ES-I3 (cell line): Measurements from ENCODE around the gene LRMDA.

Source experiments
- H3K36me3 ChIP-seq: 2 replicates; pipeline ENCODE4 v1.6.1; 2013; ENCODE audit warnings: mild to moderate bottlenecking, low read length, control low read depth, moderate library complexity; ENCODE audit not compliant: insufficient read depth
- H3K4me1 ChIP-seq: 2 replicates; pipeline ENCODE4 v1.6.1; 2013; ENCODE audit warnings: mild to moderate bottlenecking, control low read depth, low read length; ENCODE audit not compliant: insufficient read depth
- H3K9ac ChIP-seq: 2 replicates; pipeline ENCODE4 v1.6.1; 2013; ENCODE audit warnings: low read depth, mild to moderate bottlenecking, low read length, moderate library complexity
- H3K9me3 ChIP-seq: 2 replicates; pipeline ENCODE4 v1.6.1; 2013; ENCODE audit warnings: mild to moderate bottlenecking, low read length, moderate library complexity; ENCODE audit not compliant: control insufficient read depth, insufficient read depth

LRMDA gene

GRCh38 chr10:75836064-75836463 lies 404.6 kb downstream of the LRMDA start:
- no peak overlapping the region for H3K9ac ChIP-seq
- H3K9me3 ChIP-seq = no peaks in the 10 kb centered on the region
- no peaks in the 10 kb centered on the region for H3K4me1 ChIP-seq
- no peaks in the 10 kb centered on the region for H3K36me3 ChIP-seq

GRCh38 chr10:75838486-75838885 lies 407.1 kb downstream of the LRMDA start:
- no peaks in the 10 kb centered on the region for H3K9me3 ChIP-seq
- no peak overlapping the region; the same call in 1 of the 2 replicates for H3K9ac ChIP-seq
- no peaks in the 10 kb centered on the region for H3K4me1 ChIP-seq
- no peaks in the 10 kb centered on the region for H3K36me3 ChIP-seq

GRCh38 chr10:75839020-75839419 lies 407.6 kb downstream of the LRMDA start:
- no peaks in the 10 kb centered on the region for H3K4me1 ChIP-seq
- no peak overlapping the region for H3K9ac ChIP-seq
- no peaks in the 10 kb centered on the region for H3K9me3 ChIP-seq
- no peaks in the 10 kb centered on the region for H3K36me3 ChIP-seq

- peaks cover 9% of the 10 kb centered on the region for H3K4me1 ChIP-seq
- H3K9me3 ChIP-seq = no peaks in the 10 kb centered on the region
- H3K36me3 ChIP-seq = no peaks in the 10 kb centered on the region
- H3K9ac ChIP-seq = no peak overlapping the region
Measured at GRCh38 chr10:75841266-75841665, 409.8 kb downstream of the LRMDA start.

- Histone ChIP-seq H3K4me1 (peaks cover 9% of the 10 kb centered on the region), H3K9ac (no peak overlapping the region), H3K9me3 (no peaks in the 10 kb centered on the region), H3K36me3 (no peaks in the 10 kb centered on the region)
Measured at GRCh38 chr10:75845176-75845947, 413.9 kb downstream of the LRMDA start.

- H3K4me1 ChIP-seq = peaks cover 9% of the 10 kb centered on the region
- H3K36me3 ChIP-seq = no peaks in the 10 kb centered on the region
- no peak overlapping the region for H3K9ac ChIP-seq
- no peaks in the 10 kb centered on the region for H3K9me3 ChIP-seq
Measured at GRCh38 chr10:75847477-75847876, 416.1 kb downstream of the LRMDA start.

GRCh38 chr10:75851580-75852345 lies 420.3 kb downstream of the LRMDA start:
- H3K36me3 ChIP-seq = no peaks in the 10 kb centered on the region
- no peak overlapping the region for H3K9ac ChIP-seq
- no peaks in the 10 kb centered on the region for H3K4me1 ChIP-seq
- H3K9me3 ChIP-seq = no peaks in the 10 kb centered on the region

GRCh38 chr10:75852851-75853484 lies 421.5 kb downstream of the LRMDA start:
- no peaks in the 10 kb centered on the region for H3K9me3 ChIP-seq
- H3K9ac ChIP-seq = no peak overlapping the region

GRCh38 chr10:75857269-75857846 lies 425.9 kb downstream of the LRMDA start:
- no peak overlapping the region for H3K9ac ChIP-seq
- no peaks in the 10 kb centered on the region for H3K36me3 ChIP-seq

More at GRCh38 chr10:75852851-75853484, 421.5 kb downstream of the LRMDA start:
- peaks cover 10% of the 10 kb centered on the region for H3K4me1 ChIP-seq
- no peaks in the 10 kb centered on the region for H3K36me3 ChIP-seq

GRCh38 chr10:75857896-75858295 lies 426.5 kb downstream of the LRMDA start:
- peaks cover 15% of the 10 kb centered on the region for H3K4me1 ChIP-seq
- H3K36me3 ChIP-seq = no peaks in the 10 kb centered on the region
- no peaks in the 10 kb centered on the region for H3K9me3 ChIP-seq
- no peak overlapping the region for H3K9ac ChIP-seq

More at GRCh38 chr10:75857269-75857846, 425.9 kb downstream of the LRMDA start:
- H3K9me3 ChIP-seq = no peaks in the 10 kb centered on the region
- peaks cover 15% of the 10 kb centered on the region for H3K4me1 ChIP-seq

GRCh38 chr10:75858339-75858738 lies 426.9 kb downstream of the LRMDA start:
- Histone ChIP-seq H3K9ac (no peak overlapping the region), H3K9me3 (no peaks in the 10 kb centered on the region), H3K4me1 (peaks cover 15% of the 10 kb centered on the region)

GRCh38 chr10:75859141-75859540 lies 427.7 kb downstream of the LRMDA start:
- no peak overlapping the region for H3K9ac ChIP-seq
- no peaks in the 10 kb centered on the region for H3K36me3 ChIP-seq
- H3K4me1 ChIP-seq = peaks cover 15% of the 10 kb centered on the region
- no peaks in the 10 kb centered on the region for H3K9me3 ChIP-seq

More at GRCh38 chr10:75858339-75858738, 426.9 kb downstream of the LRMDA start:
- no peaks in the 10 kb centered on the region for H3K36me3 ChIP-seq

- Histone ChIP-seq H3K9me3 (no peaks in the 10 kb centered on the region), H3K4me1 (peaks cover 15% of the 10 kb centered on the region), H3K9ac (no peak overlapping the region), H3K36me3 (no peaks in the 10 kb centered on the region)
Measured at GRCh38 chr10:75860009-75860408, 428.6 kb downstream of the LRMDA start.

GRCh38 chr10:75861582-75861981 lies 430.2 kb downstream of the LRMDA start:
- Histone ChIP-seq H3K9me3 (no peaks in the 10 kb centered on the region), H3K4me1 (peaks cover 15% of the 10 kb centered on the region), H3K9ac (no peak overlapping the region), H3K36me3 (no peaks in the 10 kb centered on the region)
